Measurements from ENCODE around the gene BRICD5. TPM values are rescaled to one million over a fixed set of nuclear protein-coding genes. Genes with fewer than 3 reads are reported as not detected.
A peak's percentile ranks its signal among the peaks of the same experiment; 100 is the strongest.

BRICD5 gene
- total and polyA plus RNA-seq, 2 of the 13 experiments (the other 11 are each of a cell fraction or from before 2014, with no cell fraction given) = 1.6 to 5.8 TPM

GRCh38 chr16:2205104-2205966 is 5.3 kb downstream of the BRICD5 start, which contains the start of gene MLST8 (continued):
- TF ChIP-seq GABPA (IDR thresholded peaks at IDR 0.05; ENCODE audit: low read depth, low read length) (no peak), GABPA (CRISPR knock-in tag; IDR thresholded peaks at IDR 0.05; ENCODE audit: low read depth) (no peak), ARID4A (CRISPR knock-in tag; IDR thresholded peaks at IDR 0.05; ENCODE audit: borderline replicate concordance) (peak; percentile 77), ZNF253 (CRISPR knock-in tag; IDR thresholded peaks at IDR 0.05; ENCODE audit: borderline replicate concordance) (no peak), NFAT5 (CRISPR knock-in tag; IDR thresholded peaks at IDR 0.05) (no peak), FOXO1 (CRISPR knock-in tag; IDR thresholded peaks at IDR 0.05) (peak; percentile 36), ZNF329 (CRISPR knock-in tag; IDR thresholded peaks at IDR 0.05; ENCODE audit: low read depth) (peak; percentile 53; the same call in 1 of the 2 replicates), TIGD3 (CRISPR knock-in tag; IDR thresholded peaks at IDR 0.05; ENCODE audit: borderline replicate concordance) (no peak), DR1 (CRISPR knock-in tag; IDR thresholded peaks at IDR 0.05) (peak; percentile 58; the same call in 1 of the 2 replicates), GATA4 (IDR thresholded peaks at IDR 0.05; ENCODE audit: borderline replicate concordance, low read depth) (no peak; the same call in 1 of the 2 replicates), ZNF513 (CRISPR knock-in tag; conservative IDR thresholded peaks at IDR 0.05) (no peak), ZNF558 (CRISPR knock-in tag; IDR thresholded peaks at IDR 0.05; ENCODE audit: borderline replicate concordance) (peak; percentile 43; the same call in 1 of the 2 replicates)
